H9 (cell line): ENCODE data around the gene CD226. TPM values are rescaled to one million over a fixed set of nuclear protein-coding genes. Genes with fewer than 3 reads are reported as not detected.

Experiments used
- DNase-seq: peaks from one replicate; pipeline ENCODE4 v3.0.0-alpha.2; 2017
- H2AFZ ChIP-seq: one replicate; pipeline ENCODE4 v1.6.1; 2013; ENCODE audit warnings: mild to moderate bottlenecking, low read length, control low read depth, moderate library complexity
- H2AK5ac ChIP-seq: 2 replicates; pipeline ENCODE4 v1.6.1; 2013; ENCODE audit warnings: low read length, control low read depth, mixed read lengths; ENCODE audit not compliant: insufficient read length
- H2BK120ac ChIP-seq: one replicate; pipeline ENCODE4 v1.6.1; 2013; ENCODE audit warnings: low read depth, mild to moderate bottlenecking, low read length, control low read depth, inconsistent platforms; ENCODE audit not compliant: poor library complexity, severe bottlenecking
- H2BK12ac ChIP-seq: 2 replicates; pipeline ENCODE4 v1.6.1; 2013; ENCODE audit warnings: low read length, control low read depth, mixed read lengths, low read depth; ENCODE audit not compliant: insufficient read length
- H2BK15ac ChIP-seq: 2 replicates; pipeline ENCODE4 v1.6.1; 2013; ENCODE audit warnings: low read depth, low read length, control low read depth
- H2BK20ac ChIP-seq: one replicate; pipeline ENCODE4 v1.6.1; 2013; ENCODE audit warnings: low read depth, mild to moderate bottlenecking, low read length, control low read depth, inconsistent platforms; ENCODE audit not compliant: poor library complexity, severe bottlenecking
- H2BK5ac ChIP-seq: 2 replicates; pipeline ENCODE4 v1.6.1; 2013; ENCODE audit warnings: low read length, control low read depth, mixed read lengths; ENCODE audit not compliant: insufficient read length
- H3K14ac ChIP-seq: 2 replicates; pipeline ENCODE4 v1.6.1; 2013; ENCODE audit warnings: low read length, control low read depth; ENCODE audit not compliant: insufficient read depth
- H3K18ac ChIP-seq: 2 replicates; pipeline ENCODE4 v1.6.1; 2013; ENCODE audit warnings: low read depth, mild to moderate bottlenecking, mixed read lengths, low read length, control low read depth; ENCODE audit not compliant: insufficient read length
- H3K23ac ChIP-seq: 2 replicates; pipeline ENCODE4 v1.6.1; 2013; ENCODE audit warnings: low read length, control low read depth, mixed read lengths, low read depth; ENCODE audit not compliant: insufficient read length
- H3K23me2 ChIP-seq: 2 replicates; pipeline ENCODE4 v1.6.1; 2013; ENCODE audit warnings: low read depth, mild to moderate bottlenecking, mixed read lengths, low read length, control low read depth; ENCODE audit not compliant: insufficient read length, poor library complexity, severe bottlenecking
- H3K27ac ChIP-seq: 2 replicates; pipeline ENCODE4 v1.5.1; 2013; ENCODE audit warnings: low read length, control low read depth, mixed read lengths, low read depth; ENCODE audit not compliant: insufficient read length
- H3K27me3 ChIP-seq: 2 replicates; pipeline ENCODE4 v1.6.1; 2013; ENCODE audit warnings: low read length, control low read depth, inconsistent platforms; ENCODE audit not compliant: insufficient read depth
- H3K4ac ChIP-seq: 2 replicates; pipeline ENCODE4 v1.6.1; 2013; ENCODE audit warnings: low read depth, mild to moderate bottlenecking, control low read depth, inconsistent platforms, low read length, moderate library complexity
- H3K4me1 ChIP-seq: 2 replicates; pipeline ENCODE4 v1.6.1; 2013; ENCODE audit warnings: low read length, control low read depth, inconsistent platforms; ENCODE audit not compliant: insufficient read depth
- H3K4me2 ChIP-seq: 2 replicates; pipeline ENCODE4 v1.6.1; 2013; ENCODE audit warnings: low read length, control low read depth, mixed read lengths; ENCODE audit not compliant: insufficient read length, insufficient read depth
- H3K56ac ChIP-seq: 2 replicates; pipeline ENCODE4 v1.6.1; 2013; ENCODE audit warnings: low read depth, mild to moderate bottlenecking, mixed read lengths, low read length, control low read depth; ENCODE audit not compliant: insufficient read length
- H3K79me1 ChIP-seq: 2 replicates; pipeline ENCODE4 v1.6.1; 2013; ENCODE audit warnings: low read depth, mild to moderate bottlenecking, moderate library complexity, low read length, control low read depth, inconsistent platforms; ENCODE audit not compliant: insufficient read depth, poor library complexity, severe bottlenecking
- H3K79me2 ChIP-seq: 2 replicates; pipeline ENCODE4 v1.6.1; 2013; ENCODE audit warnings: low read length, control low read depth, inconsistent platforms; ENCODE audit not compliant: insufficient read depth
- H3K9ac ChIP-seq: 2 replicates; pipeline ENCODE4 v1.6.1; 2013; ENCODE audit warnings: low read length, control low read depth, mixed read lengths; ENCODE audit not compliant: insufficient read length; ENCODE audit errors: extremely low read depth
- H3K9me3 ChIP-seq: one replicate; pipeline ENCODE4 v1.6.1; 2013; ENCODE audit warnings: low read depth, low read length, inconsistent platforms; ENCODE audit not compliant: control insufficient read depth
- H3T11ph ChIP-seq: one replicate; pipeline ENCODE4 v1.6.1; 2013; ENCODE audit warnings: mild to moderate bottlenecking, low read length, control low read depth, inconsistent platforms
- H4K20me1 ChIP-seq: one replicate; pipeline ENCODE4 v1.6.1; 2013; ENCODE audit not compliant: control insufficient read depth, insufficient read length, insufficient read depth
- H4K5ac ChIP-seq: 2 replicates; pipeline ENCODE4 v1.6.1; 2013; ENCODE audit warnings: low read depth, mild to moderate bottlenecking, mixed read lengths, low read length, control low read depth; ENCODE audit not compliant: insufficient read length
- H4K8ac ChIP-seq: replicated peaks from 2 replicates; pipeline ENCODE4 v1.6.1; 2013; ENCODE audit warnings: low read length, control low read depth, mixed read lengths, low read depth; ENCODE audit not compliant: insufficient read length
- H4K91ac ChIP-seq: 2 replicates; pipeline ENCODE4 v1.6.1; 2013; ENCODE audit warnings: low read depth, mild to moderate bottlenecking, moderate library complexity, mixed read lengths, low read length, control low read depth; ENCODE audit not compliant: insufficient read length
- H3K27ac Mint-ChIP-seq, 3 experiments: 2 replicates in 2 of 3; 3 replicates in 1 of 3; pipeline ENCODE4 v1.8.0; 2020 to 2021; ENCODE audit warnings: mixed read lengths in 3 of 3, mild to moderate bottlenecking in 1 of 3, moderate library complexity in 1 of 3
- H3K27me3 Mint-ChIP-seq: 2 replicates; pipeline ENCODE4 v1.8.0; 2021; ENCODE audit warnings: low read depth, mild to moderate bottlenecking, moderate library complexity, mixed read lengths
- H3K36me3 Mint-ChIP-seq, 3 experiments: 2 replicates in 2 of 3; 3 replicates in 1 of 3; pipeline ENCODE4 v1.8.0; 2020 to 2021; ENCODE audit warnings: low read depth in 3 of 3, mixed read lengths in 3 of 3; ENCODE audit not compliant: insufficient read depth in 1 of 3
- H3K4me1 Mint-ChIP-seq, 2 experiments: 2 replicates each; pipeline ENCODE4 v1.8.0; 2020; ENCODE audit warnings: mixed read lengths in 2 of 2
- H3K4me3 Mint-ChIP-seq, 2 experiments: 2 replicates in 1 of 2; 3 replicates in 1 of 2; pipeline ENCODE4 v1.8.0; 2020 to 2021; ENCODE audit warnings: mild to moderate bottlenecking in 2 of 2, mixed read lengths in 2 of 2, moderate library complexity in 1 of 2
- H3K9me3 Mint-ChIP-seq, 2 experiments: 2 replicates in 1 of 2; 3 replicates in 1 of 2; pipeline ENCODE4 v1.8.0; 2020; ENCODE audit warnings: mild to moderate bottlenecking in 2 of 2, mixed read lengths in 2 of 2, moderate library complexity in 1 of 2
- CTCF ChIP-seq: fragments of 200-600 bp; sonication (generic); conservative IDR thresholded peaks from 3 replicates; pipeline ENCODE4 v1.8.0; 2021; ENCODE audit warnings: antibody characterized with exemption, mild to moderate bottlenecking
- WGBS: extraction: QIAGEN DNeasy Blood & Tissue Kit; methylation state at CpG from one replicate; pipeline ENCODE4 v1.1.7; 2013; ENCODE audit warnings: missing lambda C conversion rate, low lambda C conversion rate, mixed read lengths; ENCODE audit not compliant: insufficient read length; ENCODE audit errors: extremely low coverage; 5-methylcytosine and 5-hydroxymethylcytosine counted together
- total RNA-seq: library from RNA; stranded (reverse); gene quantifications from 2 replicates; pipeline ENCODE4 v1.2.1, GENCODE V29; 2021

The CD226 gene
- total RNA-seq, 1 experiment from 2014 or later = not detected

- no peaks in the 10 kb centered on the region for H3K79me1 ChIP-seq
- no peaks in the 10 kb centered on the region for H3K9me3 ChIP-seq
- DNase-seq = no peak
- H4K20me1 ChIP-seq = no peaks in the 10 kb centered on the region
- H3K23ac ChIP-seq = no peak overlapping the region
- H3K9ac ChIP-seq = no peak overlapping the region
- H3K18ac ChIP-seq = no peak overlapping the region
- no peak overlapping the region for H3K14ac ChIP-seq
- H3K4me2 ChIP-seq = no peak overlapping the region
- no peak overlapping the region for H2BK15ac ChIP-seq
- Mint-ChIP-seq H3K27me3 (no peaks in the 10 kb centered on the region), H3K9me3 (0 out of 5 replicates have a peak, but pooled peaks cover 0 to under 1% of the 10 kb centered on the region in 2 experiments), H3K27ac (no peak overlapping the region), H3K4me1 (peaks cover 9 to 10% of the 10 kb centered on the region in 2 experiments), H3K36me3 (no peaks in the 10 kb centered on the region; a peak in 1 of 7 replicates), H3K4me3 (no peak overlapping the region)
- no peak overlapping the region for H2BK120ac ChIP-seq
- H3K23me2 ChIP-seq = no peaks in the 10 kb centered on the region
- H3K79me2 ChIP-seq = peaks cover 3% of the 10 kb centered on the region; the same call in 1 of the 2 replicates
- H2BK20ac ChIP-seq = no peak overlapping the region
- no peaks in the 10 kb centered on the region; the same call in 1 of the 2 replicates for H3K4me1 ChIP-seq
- no peak overlapping the region for H2BK12ac ChIP-seq
- H3K4ac ChIP-seq = no peak overlapping the region
- H4K91ac ChIP-seq = no peak overlapping the region
- no peak overlapping the region for H3K27ac ChIP-seq
- H2BK5ac ChIP-seq = no peak overlapping the region
- no CpG with 5 or more reads among the region's 2 CpGs for WGBS
- H2AK5ac ChIP-seq = no peak overlapping the region
- H2AFZ ChIP-seq = no peak overlapping the region
- no peak overlapping the region for H3K56ac ChIP-seq
- H3K27me3 ChIP-seq = no peaks in the 10 kb centered on the region
- no peak overlapping the region for H4K8ac ChIP-seq
- H3T11ph ChIP-seq = no peak overlapping the region
- H4K5ac ChIP-seq = no peak overlapping the region
- TF ChIP-seq CTCF = no peak
Observed at GRCh38 chr18:69948256-69948655, 583 bp upstream of the CD226 start.
